ENCODE data around the gene SMPD1. TPM values are rescaled to one million over a fixed set of nuclear protein-coding genes. Genes with fewer than 3 reads are reported as not detected.

Gene SMPD1
- total and polyA plus RNA-seq, 2 donors (not counting 1 experiment from before 2014, with no cell fraction given), result 18.3 to 30.7 TPM

GRCh38 chr11:6402061-6402470 lies 11.8 kb downstream of the SMPD1 start:
- TF ChIP-seq, protein P1, sequence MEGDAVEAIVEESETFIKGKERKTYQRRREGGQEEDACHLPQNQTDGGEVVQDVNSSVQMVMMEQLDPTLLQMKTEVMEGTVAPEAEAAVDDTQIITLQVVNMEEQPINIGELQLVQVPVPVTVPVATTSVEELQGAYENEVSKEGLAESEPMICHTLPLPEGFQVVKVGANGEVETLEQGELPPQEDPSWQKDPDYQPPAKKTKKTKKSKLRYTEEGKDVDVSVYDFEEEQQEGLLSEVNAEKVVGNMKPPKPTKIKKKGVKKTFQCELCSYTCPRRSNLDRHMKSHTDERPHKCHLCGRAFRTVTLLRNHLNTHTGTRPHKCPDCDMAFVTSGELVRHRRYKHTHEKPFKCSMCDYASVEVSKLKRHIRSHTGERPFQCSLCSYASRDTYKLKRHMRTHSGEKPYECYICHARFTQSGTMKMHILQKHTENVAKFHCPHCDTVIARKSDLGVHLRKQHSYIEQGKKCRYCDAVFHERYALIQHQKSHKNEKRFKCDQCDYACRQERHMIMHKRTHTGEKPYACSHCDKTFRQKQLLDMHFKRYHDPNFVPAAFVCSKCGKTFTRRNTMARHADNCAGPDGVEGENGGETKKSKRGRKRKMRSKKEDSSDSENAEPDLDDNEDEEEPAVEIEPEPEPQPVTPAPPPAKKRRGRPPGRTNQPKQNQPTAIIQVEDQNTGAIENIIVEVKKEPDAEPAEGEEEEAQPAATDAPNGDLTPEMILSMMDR (IDR thresholded peaks at IDR 0.05), result no peak
- TF ChIP-seq EZH2 (IDR thresholded peaks at IDR 0.05; ENCODE audit: borderline replicate concordance, insufficient read depth, low read depth, low read length, poor library complexity, severe bottlenecking), result no peak
- peak overlapping the region; percentile 53 for H3K9ac ChIP-seq (ENCODE audit: low read length)
- peak overlapping the region; percentile 83 for H3K4me2 ChIP-seq (replicated peaks; ENCODE audit: low read depth, low read length, poor library complexity, severe bottlenecking)
- DNase-seq, result no peak
- ChIA-PET POLR2A (interaction anchor here (1.0 kb wide), 1 partner anchor 18 kb away, joined by 5 read pairs; no protein-coding TSS in a partner anchor), CTCF (interaction anchor here (1.4 to 6.0 kb wide), 4 partner anchors 12 to 42 kb away, joined by 4 to 49 read pairs (median 12); partner anchors contain the start of genes APBB1 and SMPD1)
- ATAC-seq (ENCODE audit: low read depth), result peak; percentile 16
- H3K9me3 ChIP-seq (ENCODE audit: control extremely low read depth in 1 of 3, control insufficient read depth in 2 of 3, insufficient read depth in 1 of 3, low read length in 2 of 3), result no peaks in the 10 kb centered on the region
- Mint-ChIP-seq H3K27ac (peak overlapping the region; percentile 90), H3K9me3 (ENCODE audit: insufficient read depth) (no peaks in the 10 kb centered on the region), H3K4me3 (peak overlapping the region; percentile 80), H3K4me1 (peaks cover 57% of the 10 kb centered on the region), H3K27me3 (no peaks in the 10 kb centered on the region)
- 67% methylated on average over 12 of the region's 12 CpGs for WGBS (ENCODE audit: insufficient coverage)
- peaks cover 39 to 43% of the 10 kb centered on the region in 2 donors for H3K4me1 ChIP-seq (ENCODE audit: control insufficient read depth in 2 of 2, insufficient read depth in 2 of 2, low read length in 2 of 2)
- H3K4me3 ChIP-seq (ENCODE audit: control extremely low read depth in 1 of 5, extremely low read depth in 1 of 5, insufficient read depth in 1 of 5, low read depth in 2 of 5, low read length in 4 of 5), result peak overlapping the region in 3 of 5 experiments; percentile 10 to 51 (median 38)
- peak overlapping the region; percentile 60 to 62 for H3K27ac ChIP-seq (ENCODE audit: low read length in 2 of 2)
- no peaks in the 10 kb centered on the region for H3K27me3 ChIP-seq (replicated peaks in 1 of 4; ENCODE audit: control extremely low read depth in 1 of 4, control insufficient read depth in 3 of 4, insufficient read depth in 4 of 4, low read length in 3 of 4)
- H2AFZ ChIP-seq (ENCODE audit: insufficient read depth, low read depth, low read length, poor library complexity, severe bottlenecking), result peak overlapping the region; percentile 44
- no peaks in the 10 kb centered on the region for H4K20me1 ChIP-seq (ENCODE audit: control insufficient read depth, insufficient read depth, low read length, poor library complexity, severe bottlenecking)
- intact Hi-C loops (cut with micrococcal nuclease), result loop anchor here (1.0 kb wide), 1 partner anchor 16 kb away; no protein-coding TSS in a partner anchor
- H3K36me3 ChIP-seq (replicated peaks in 1 of 2; ENCODE audit: control extremely low read depth in 1 of 2, control insufficient read depth in 1 of 2, extremely low read depth in 1 of 2, insufficient read depth in 2 of 2, low read length in 1 of 2), result peaks cover 0 to 6% of the 10 kb centered on the region in 2 experiments
- H3K79me2 ChIP-seq (ENCODE audit: control insufficient read depth, insufficient read depth, low read length), result no peaks in the 10 kb centered on the region

DNA sequence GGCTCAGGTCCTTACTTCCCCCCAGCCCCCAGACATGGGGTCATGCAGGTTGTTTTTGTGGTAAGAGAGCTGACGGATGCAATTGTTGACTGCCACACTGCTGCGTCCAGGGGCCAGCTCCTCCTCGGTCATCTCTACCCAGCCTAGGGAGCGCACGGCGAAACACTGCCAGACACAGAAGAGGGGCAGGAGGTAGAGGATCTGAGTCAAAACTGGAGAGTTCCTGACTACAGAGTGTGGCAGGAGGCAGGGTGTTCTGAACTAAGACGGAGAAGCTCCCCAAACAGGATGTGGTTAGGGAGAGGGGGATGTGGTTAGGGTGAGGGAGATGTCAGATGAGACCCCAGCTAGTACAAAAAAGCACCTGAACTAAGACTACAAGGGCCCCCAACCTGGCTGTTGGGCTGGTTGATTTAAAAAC lies 12.3 kb downstream of the SMPD1 start:
- peak overlapping the region; percentile 80 for H3K4me3 Mint-ChIP-seq
- H3K9me3 Mint-ChIP-seq (ENCODE audit: insufficient read depth), result no peaks in the 10 kb centered on the region
- Histone ChIP-seq H3K4me1 (ENCODE audit: control insufficient read depth in 2 of 2, insufficient read depth in 2 of 2, low read length in 2 of 2) (peaks cover 39 to 43% of the 10 kb centered on the region in 2 donors), H3K27me3 (replicated peaks in 1 of 4; ENCODE audit: control extremely low read depth in 1 of 4, control insufficient read depth in 3 of 4, insufficient read depth in 4 of 4, low read length in 3 of 4) (no peaks in the 10 kb centered on the region), H3K9ac (ENCODE audit: low read length) (peak overlapping the region; percentile 53), H3K4me3 (ENCODE audit: control extremely low read depth in 1 of 5, extremely low read depth in 1 of 5, insufficient read depth in 1 of 5, low read depth in 2 of 5, low read length in 4 of 5) (peak overlapping the region in 4 of 5 experiments; percentile 10 to 51 (median 34)), H4K20me1 (ENCODE audit: control insufficient read depth, insufficient read depth, low read length, poor library complexity, severe bottlenecking) (no peaks in the 10 kb centered on the region), H3K27ac (ENCODE audit: low read length in 2 of 2) (peak overlapping the region; percentile 60 to 62), H3K36me3 (replicated peaks in 1 of 2; ENCODE audit: control extremely low read depth in 1 of 2, control insufficient read depth in 1 of 2, extremely low read depth in 1 of 2, insufficient read depth in 2 of 2, low read length in 1 of 2) (peaks cover 0 to 5% of the 10 kb centered on the region in 2 experiments), H3K4me2 (replicated peaks; ENCODE audit: low read depth, low read length, poor library complexity, severe bottlenecking) (peak overlapping the region; percentile 83), H2AFZ (ENCODE audit: insufficient read depth, low read depth, low read length, poor library complexity, severe bottlenecking) (peak overlapping the region; percentile 44), H3K79me2 (ENCODE audit: control insufficient read depth, insufficient read depth, low read length) (no peaks in the 10 kb centered on the region), H3K9me3 (ENCODE audit: control extremely low read depth in 1 of 3, control insufficient read depth in 2 of 3, insufficient read depth in 1 of 3, low read length in 2 of 3) (no peaks in the 10 kb centered on the region)
- no peaks in the 10 kb centered on the region for H3K27me3 Mint-ChIP-seq
- ATAC-seq (ENCODE audit: low read depth) (peak; percentile 83), DNase-seq (peak; percentile 81)
- intact Hi-C loops (cut with micrococcal nuclease), result loop anchor here (1.0 kb wide), 1 partner anchor 16 kb away; no protein-coding TSS in a partner anchor
- ChIA-PET POLR2A (interaction anchor here (1.0 to 1.5 kb wide), 2 partner anchors 12 to 17 kb away, joined by 5 to 7 read pairs; partner anchors contain the start of gene SMPD1), CTCF (interaction anchor here (1.4 to 6.0 kb wide), 4 partner anchors 12 to 42 kb away, joined by 4 to 49 read pairs (median 12); partner anchors contain the start of genes APBB1 and SMPD1)
- TF ChIP-seq, protein P1 (IDR thresholded peaks at IDR 0.05), result no peak
- TF ChIP-seq EZH2 (IDR thresholded peaks at IDR 0.05; ENCODE audit: borderline replicate concordance, insufficient read depth, low read depth, low read length, poor library complexity, severe bottlenecking), result no peak
- H3K4me1 Mint-ChIP-seq, result peaks cover 59% of the 10 kb centered on the region
- peak overlapping the region; percentile 90 for H3K27ac Mint-ChIP-seq
- WGBS (ENCODE audit: insufficient coverage), result 0% methylated on average over 7 of the region's 7 CpGs

Measured in B cell (primary cell).